RWPE2 (cell line): ENCODE data around the gene DGKI.

Experiments
- ATAC-seq: fragments of 200-7000 bp; cut with Tn5 transposase; 3 replicates; pipeline ENCODE4 v1.9.1; 2021; ENCODE audit warnings: low read depth
- DNase-seq: peaks from one replicate; pipeline ENCODE4 v3.0.0-alpha.2; 2020; ENCODE audit warnings: low spot score
- H3K27ac ChIP-seq: fragments of 450-650 bp; 2 replicates; pipeline ENCODE4 v1.5.1; 2017; ENCODE audit warnings: mild to moderate bottlenecking; ENCODE audit not compliant: poor library complexity, severe bottlenecking
- H3K27me3 ChIP-seq: fragments of 250-450 bp; sonication (Bioruptor Pico); 2 replicates; pipeline ENCODE4 v1.5.1; 2021; ENCODE audit warnings: mild to moderate bottlenecking, moderate library complexity; ENCODE audit not compliant: insufficient read depth, poor library complexity, severe bottlenecking
- H3K36me3 ChIP-seq: fragments of 250-450 bp; sonication (Bioruptor Pico); 2 replicates; pipeline ENCODE4 v1.5.1; 2020; ENCODE audit warnings: low read depth, mild to moderate bottlenecking, moderate library complexity
- H3K4me1 ChIP-seq: fragments of 250-450 bp; sonication (Bioruptor Pico); 2 replicates; pipeline ENCODE4 v1.5.1; 2021; ENCODE audit warnings: mild to moderate bottlenecking, moderate library complexity; ENCODE audit not compliant: insufficient read depth, poor library complexity, severe bottlenecking
- H3K4me3 ChIP-seq: fragments of 250-450 bp; sonication (Bioruptor Pico); 2 replicates; pipeline ENCODE4 v1.5.1; 2021; ENCODE audit warnings: mild to moderate bottlenecking, moderate library complexity; ENCODE audit not compliant: severe bottlenecking
- H3K9me3 ChIP-seq: fragments of 250-450 bp; sonication (Bioruptor Pico); 2 replicates; pipeline ENCODE4 v1.5.1; 2021; ENCODE audit warnings: mild to moderate bottlenecking, moderate library complexity; ENCODE audit not compliant: severe bottlenecking
- CTCF ChIP-seq: fragments of 450-650 bp; IDR thresholded peaks from one replicate; pipeline ENCODE4 v1.5.1; 2017; ENCODE audit warnings: mild to moderate bottlenecking, moderate library complexity; ENCODE audit not compliant: poor library complexity, severe bottlenecking

The DGKI gene

DNA sequence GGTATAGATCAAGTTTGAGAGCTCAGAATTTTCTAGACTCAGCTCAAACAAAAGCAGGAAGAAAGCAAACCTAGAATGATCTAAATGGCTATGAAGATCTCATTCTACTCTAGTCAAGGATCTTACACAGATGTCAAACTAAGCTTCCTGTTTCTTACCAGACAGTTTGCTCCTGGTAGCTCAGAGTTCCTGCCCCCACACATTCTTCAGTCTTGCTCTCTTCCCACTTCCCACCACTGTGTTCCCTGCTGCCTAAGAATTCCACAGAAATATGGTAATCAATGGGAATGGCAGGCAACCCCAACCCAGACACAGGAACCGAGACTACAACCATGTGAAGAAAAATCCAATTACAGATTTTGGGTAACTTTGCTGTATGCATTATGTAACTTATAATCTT lies 369.8 kb downstream of the DGKI start:
- DNase-seq, result no peak
- Histone ChIP-seq H3K9me3 (no peaks in the 10 kb centered on the region), H3K27me3 (no peaks in the 10 kb centered on the region), H3K27ac (no peak overlapping the region), H3K36me3 (no peaks in the 10 kb centered on the region), H3K4me3 (no peak overlapping the region), H3K4me1 (no peaks in the 10 kb centered on the region)
- TF ChIP-seq CTCF, result no peak
- no peak for ATAC-seq

- no peaks in the 10 kb centered on the region for H3K9me3 ChIP-seq
- TF ChIP-seq CTCF, result no peak
- no peak for ATAC-seq
- no peaks in the 10 kb centered on the region for H3K4me1 ChIP-seq
- H3K27me3 ChIP-seq, result no peaks in the 10 kb centered on the region
- no peak overlapping the region for H3K27ac ChIP-seq
- DNase-seq, result no peak
- no peaks in the 10 kb centered on the region for H3K36me3 ChIP-seq
- no peak overlapping the region for H3K4me3 ChIP-seq
Measured at GRCh38 chr7:137475966-137476365, 370.8 kb downstream of the DGKI start.

DNA sequence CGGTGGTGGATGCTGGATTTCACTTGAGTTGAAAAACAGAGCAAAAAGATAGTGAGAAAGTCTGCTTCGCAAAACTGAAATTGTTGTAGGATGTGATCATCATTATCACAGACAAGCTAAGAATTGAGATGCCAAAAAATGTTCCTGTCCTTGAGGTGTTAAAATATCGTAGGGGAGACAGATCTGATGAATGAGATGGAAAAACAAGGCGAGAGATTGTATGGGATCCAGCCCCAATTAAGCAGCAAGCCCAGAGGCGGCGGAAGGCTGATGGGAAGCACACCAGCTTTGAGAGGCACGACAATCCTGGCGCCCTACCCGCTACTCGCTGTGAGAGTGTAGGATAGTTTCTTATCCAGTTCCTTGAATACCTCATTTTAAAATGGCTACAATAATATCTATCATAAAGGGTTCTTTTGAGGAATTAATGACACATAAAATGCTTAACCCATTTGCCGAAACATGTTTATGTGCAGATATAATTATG lies 372.2 kb downstream of the DGKI start:
- Histone ChIP-seq H3K36me3 (no peaks in the 10 kb centered on the region), H3K9me3 (no peaks in the 10 kb centered on the region), H3K27me3 (no peaks in the 10 kb centered on the region), H3K4me1 (no peaks in the 10 kb centered on the region), H3K4me3 (no peak overlapping the region), H3K27ac (no peak overlapping the region)
- DNase-seq (no peak), ATAC-seq (no peak)
- no peak for TF ChIP-seq CTCF

GRCh38 chr7:137471128-137471527 lies 375.6 kb downstream of the DGKI start:
- H3K27me3 ChIP-seq, result no peaks in the 10 kb centered on the region
- H3K27ac ChIP-seq, result no peak overlapping the region
- DNase-seq (no peak), ATAC-seq (no peak)
- H3K4me3 ChIP-seq, result no peak overlapping the region
- H3K9me3 ChIP-seq, result no peaks in the 10 kb centered on the region
- TF ChIP-seq CTCF, result no peak
- no peaks in the 10 kb centered on the region for H3K4me1 ChIP-seq
- H3K36me3 ChIP-seq, result no peaks in the 10 kb centered on the region

DNA sequence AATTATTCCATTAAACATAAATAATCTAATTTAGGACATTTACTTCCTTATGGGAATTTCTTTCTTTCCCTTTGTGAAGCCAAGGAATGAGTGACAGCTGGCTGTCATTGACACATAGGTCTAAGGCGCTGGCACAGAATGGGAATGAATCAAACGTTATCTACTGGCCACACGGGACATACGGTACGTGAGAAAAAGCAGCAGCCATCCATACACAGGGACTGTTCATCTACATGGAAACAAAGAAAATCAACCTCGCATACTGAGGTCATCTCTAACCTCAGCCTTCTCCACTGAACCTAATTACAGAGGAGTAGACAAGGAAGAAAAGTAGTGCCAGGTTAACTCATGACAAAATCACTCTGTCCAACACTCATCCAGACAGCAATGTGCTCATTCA lies 376.9 kb downstream of the DGKI start:
- DNase-seq, result no peak
- Histone ChIP-seq H3K27ac (no peak overlapping the region), H3K4me3 (no peak overlapping the region), H3K36me3 (no peaks in the 10 kb centered on the region), H3K27me3 (no peaks in the 10 kb centered on the region), H3K9me3 (no peaks in the 10 kb centered on the region), H3K4me1 (no peaks in the 10 kb centered on the region)
- ATAC-seq, result no peak
- TF ChIP-seq CTCF, result no peak
